GM21528 (cell line): ENCODE measurements around the gene PDE8B.

ENCODE experiments used
- ATAC-seq: cut with Tn5 transposase; IDR thresholded peaks from one replicate; pipeline ENCODE4 v1.9.1; 2021; ENCODE audit warnings: mild to moderate bottlenecking, moderate library complexity; ENCODE audit not compliant: unreplicated experiment, low FRiP score

PDE8B gene

DNA sequence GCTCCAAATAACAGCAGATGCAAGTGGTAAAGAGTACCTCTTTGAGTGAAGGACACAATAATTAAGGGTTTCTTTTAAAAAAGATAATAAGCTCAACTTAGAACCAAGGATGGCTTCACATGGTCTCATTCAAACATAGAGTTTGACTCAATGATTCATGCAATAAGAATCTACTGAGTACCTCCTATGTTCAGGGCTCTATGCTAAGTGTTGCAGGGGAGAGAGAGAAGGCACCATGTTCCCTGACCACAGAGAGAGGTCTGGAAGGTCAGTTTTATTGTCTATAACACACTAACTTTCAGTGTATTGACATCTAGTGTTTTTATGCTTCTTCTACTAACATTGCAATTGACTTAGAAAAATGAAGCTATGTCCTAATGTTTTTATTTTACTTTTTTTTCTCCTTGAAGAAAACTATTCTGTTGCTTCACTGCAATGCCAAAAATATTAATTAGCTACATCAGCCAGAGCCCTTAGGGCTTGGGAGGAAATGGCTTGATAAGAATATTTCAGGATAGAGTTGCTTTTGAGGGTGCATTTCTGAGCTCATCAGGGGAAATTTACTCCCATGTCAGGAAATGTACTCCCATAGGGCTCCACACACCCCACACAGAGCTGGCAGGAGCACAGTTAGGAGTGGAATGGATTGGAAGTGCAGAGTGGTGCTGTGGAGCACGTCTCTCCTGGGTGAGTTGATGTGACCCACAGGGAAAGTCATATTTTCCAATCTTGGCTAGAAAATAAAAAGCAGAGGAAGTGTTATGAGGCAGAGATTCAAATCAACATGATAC lies 106.6 kb downstream of the PDE8B start:
- no peak for ATAC-seq

DNA sequence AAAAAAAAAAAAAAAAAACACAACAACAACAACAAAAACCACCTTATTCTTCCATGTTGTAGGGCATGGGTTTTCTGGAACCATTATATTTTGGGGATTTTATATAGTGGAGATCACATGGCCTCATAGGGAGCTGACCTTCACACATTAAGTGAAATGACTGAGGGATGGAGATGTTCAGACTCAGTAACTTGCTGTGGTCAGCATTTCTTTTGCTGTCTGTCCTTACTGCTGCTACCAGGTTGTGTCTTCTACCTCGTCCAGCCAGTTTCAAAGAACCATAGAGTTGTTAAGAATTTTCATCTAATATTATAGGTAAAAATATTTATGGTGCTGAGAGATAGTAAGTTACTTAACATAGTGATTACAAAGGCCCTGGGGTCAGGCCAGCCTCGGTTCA lies 107.6 kb downstream of the PDE8B start:
- no peak for ATAC-seq

DNA sequence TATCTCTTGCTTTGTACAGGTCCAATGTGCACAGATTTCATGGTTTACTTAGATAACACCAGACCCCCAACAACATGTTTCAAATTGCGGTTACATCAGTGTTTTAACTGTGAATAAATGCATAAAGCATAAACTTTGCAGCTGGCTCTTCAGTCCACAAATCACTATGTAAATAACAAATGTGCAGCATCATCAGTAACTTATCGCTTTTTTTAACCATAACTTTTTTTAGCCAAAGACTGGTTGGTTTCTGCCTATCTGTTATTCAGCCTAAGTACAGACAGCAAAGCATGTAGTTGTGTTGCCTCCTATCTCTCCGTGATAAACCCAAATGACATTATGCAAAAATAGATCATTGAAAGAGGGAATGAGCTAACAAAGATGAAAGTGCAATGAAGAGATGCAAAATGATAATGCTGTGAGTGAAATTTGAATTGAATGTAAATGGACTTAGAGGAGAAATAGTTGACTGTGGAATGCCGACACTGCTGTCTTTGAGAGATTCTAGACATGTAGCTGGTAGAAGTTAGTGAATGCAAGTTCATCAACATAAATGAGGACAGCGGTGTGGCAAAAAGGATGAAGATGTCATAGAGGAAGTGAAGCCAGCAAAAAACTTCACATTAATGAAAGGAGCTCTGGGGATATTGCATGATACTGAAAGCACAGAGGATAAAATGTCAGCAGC lies 108.8 kb downstream of the PDE8B start:
- ATAC-seq: no peak

DNA sequence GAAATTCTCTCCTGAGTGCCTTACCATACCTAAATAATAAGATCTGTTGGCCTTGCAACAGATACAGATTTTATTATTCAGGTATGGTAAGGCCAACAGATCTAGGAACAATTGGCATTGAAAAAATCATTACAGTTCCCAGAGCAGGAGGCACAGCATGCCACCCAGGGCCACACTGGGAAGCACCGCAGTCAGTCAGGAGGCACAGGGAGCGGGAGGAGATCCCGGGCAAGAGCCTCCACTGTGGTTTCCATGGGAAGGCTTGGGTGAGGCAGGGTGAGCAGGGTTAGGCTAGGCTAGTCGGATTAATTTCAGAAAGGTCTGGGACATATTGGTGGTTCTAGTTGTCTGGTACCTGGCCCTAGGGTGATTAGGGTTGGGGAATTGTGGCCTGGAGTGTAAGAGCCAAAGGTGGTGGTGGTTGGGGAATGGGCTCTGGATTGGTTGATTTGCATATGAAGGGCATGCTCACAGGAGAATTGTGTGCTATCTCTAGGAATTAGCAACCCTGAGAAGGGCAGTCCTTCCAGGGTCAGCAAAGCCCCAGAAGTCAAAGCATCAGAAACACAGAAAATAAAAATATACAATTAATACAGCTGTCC lies 111.4 kb downstream of the PDE8B start:
- no peak for ATAC-seq

DNA sequence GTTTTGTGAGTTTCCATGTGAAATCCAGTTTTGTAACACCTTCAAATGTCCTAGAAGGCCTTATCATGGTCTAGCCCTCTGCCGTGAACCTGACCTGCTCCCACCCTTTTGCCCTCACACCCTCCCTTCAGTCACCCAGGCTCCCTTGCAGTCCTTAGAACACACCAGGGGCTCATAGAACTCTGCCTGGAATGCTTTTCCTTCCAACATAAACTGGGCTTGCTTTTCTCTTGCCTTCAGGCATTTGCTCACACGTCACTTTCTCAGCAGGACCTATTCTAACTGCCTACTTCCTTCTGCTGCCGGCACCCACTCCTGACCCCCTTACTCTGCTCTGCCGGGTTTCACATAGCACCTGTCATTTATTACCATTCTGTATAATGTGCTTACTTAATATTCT lies 111.9 kb downstream of the PDE8B start:
- ATAC-seq: no peak

GRCh38 chr5:77325921-77326541 lies 115.6 kb downstream of the PDE8B start:
- no peak for ATAC-seq

DNA sequence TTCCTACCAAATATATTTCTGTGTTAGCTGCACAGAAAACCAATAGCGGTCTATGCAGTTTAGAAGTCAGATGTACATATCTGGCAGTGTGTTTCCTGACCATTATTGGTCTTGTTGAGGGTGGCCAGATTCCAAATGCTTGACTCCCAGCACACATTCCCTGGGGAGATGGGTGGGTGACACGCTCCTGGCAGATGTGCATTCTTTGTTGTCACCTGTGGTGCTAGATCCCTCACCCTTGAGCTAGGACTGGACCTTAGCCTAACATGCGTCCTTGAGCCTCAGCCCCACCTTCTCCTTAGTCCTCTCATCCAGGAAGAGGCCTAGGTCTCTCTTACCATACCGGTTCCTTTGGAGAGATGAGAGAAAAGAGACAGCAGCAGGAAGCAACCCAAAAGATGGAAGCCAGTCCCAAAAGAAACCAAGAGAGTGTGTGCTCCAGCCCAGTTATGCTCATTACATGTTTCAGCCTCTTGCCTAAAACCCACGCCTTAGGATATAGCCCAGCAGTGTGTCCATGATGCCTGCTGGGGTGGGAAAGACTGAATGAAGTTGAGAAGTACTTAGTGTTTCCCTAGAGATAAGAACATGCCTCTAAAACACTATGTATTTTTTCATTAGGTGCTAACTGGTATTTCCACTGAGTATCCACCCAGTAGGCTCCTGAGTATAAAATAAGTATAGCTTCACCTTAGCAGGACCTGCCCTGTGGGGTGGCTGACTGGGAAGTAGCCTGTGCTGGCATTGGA lies 116.7 kb downstream of the PDE8B start:
- no peak for ATAC-seq

- no peak for ATAC-seq
Observed at GRCh38 chr5:77328930-77329647, 118.6 kb downstream of the PDE8B start.

- no peak for ATAC-seq
Observed at GRCh38 chr5:77329664-77330430, 119.4 kb downstream of the PDE8B start.

DNA sequence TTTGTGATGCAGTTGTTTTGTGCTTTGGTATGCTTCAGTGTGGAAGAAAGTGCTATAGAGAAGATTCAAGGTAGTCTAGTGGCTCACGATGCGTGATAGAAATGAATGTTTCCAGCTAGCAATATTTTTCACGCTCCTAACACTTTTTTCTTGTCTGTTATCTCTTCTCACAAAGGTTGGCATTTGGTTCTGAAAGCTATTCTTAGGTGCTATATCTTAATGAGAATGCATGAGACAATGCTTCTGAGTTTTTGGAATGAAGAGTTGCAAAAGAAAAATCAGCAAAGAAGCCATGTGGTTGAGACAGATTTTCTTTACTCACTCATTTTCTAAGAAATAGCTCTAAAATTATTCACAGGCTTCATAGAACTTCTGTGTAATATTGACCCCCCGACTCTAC lies 122.6 kb downstream of the PDE8B start:
- no peak for ATAC-seq

DNA sequence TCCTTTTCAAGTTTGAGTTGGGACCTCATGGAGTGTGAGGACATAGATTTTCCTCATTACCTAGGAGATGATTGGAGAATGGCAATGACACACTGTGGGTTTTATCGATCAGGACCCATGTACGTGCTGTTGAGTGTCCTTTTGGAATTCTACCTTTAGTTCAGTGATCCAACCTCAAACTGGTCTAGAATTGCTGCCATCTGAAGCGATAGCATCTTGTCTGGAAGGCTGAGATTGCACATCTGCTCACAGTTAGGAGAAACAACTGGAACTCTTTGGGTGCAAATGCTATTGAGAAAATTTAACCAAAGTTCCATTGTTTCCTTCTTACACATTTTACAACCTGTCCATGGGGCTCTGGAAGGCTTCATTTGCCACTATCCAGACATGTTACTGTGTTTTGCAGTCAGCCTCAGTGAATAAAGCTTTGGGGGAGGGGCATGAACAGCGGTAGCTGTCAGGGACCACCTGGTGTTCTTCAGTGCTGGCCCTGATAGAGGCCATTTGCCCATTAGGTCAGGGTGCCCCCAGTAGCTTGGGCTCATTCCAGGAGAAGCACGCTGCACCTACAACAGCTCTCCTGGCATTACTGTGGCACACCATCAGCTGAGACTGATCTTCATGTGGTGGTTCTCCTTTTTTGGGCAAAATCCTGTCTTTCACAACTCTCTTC lies 123.1 kb downstream of the PDE8B start:
- ATAC-seq: no peak

- no peak for ATAC-seq
Observed at GRCh38 chr5:77337246-77337645, 126.8 kb downstream of the PDE8B start.

GRCh38 chr5:77337686-77338085 lies 127.2 kb downstream of the PDE8B start:
- ATAC-seq: no peak

GRCh38 chr5:77339337-77339890 lies 128.9 kb downstream of the PDE8B start:
- no peak for ATAC-seq

DNA sequence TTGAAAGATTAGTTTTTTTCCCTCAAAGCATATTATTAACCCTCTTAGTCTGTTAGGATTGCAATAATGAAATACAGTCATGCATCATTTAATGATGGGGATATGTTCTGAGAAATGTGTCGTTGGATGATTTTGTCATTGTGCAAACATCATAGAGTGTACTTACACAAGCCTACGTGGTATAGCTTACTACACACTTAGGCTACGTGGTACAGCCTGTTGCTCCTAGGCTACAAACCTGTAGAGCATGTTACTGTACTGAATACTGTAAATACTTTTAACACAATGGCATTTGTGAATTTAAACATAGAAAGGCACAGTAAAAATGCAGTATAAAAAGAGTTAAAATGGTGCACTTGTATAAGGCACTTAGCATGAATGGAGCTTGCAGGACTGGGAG lies 132.7 kb downstream of the PDE8B start:
- no peak for ATAC-seq

- no peak for ATAC-seq
Observed at GRCh38 chr5:77347435-77348098, 137.1 kb downstream of the PDE8B start.

DNA sequence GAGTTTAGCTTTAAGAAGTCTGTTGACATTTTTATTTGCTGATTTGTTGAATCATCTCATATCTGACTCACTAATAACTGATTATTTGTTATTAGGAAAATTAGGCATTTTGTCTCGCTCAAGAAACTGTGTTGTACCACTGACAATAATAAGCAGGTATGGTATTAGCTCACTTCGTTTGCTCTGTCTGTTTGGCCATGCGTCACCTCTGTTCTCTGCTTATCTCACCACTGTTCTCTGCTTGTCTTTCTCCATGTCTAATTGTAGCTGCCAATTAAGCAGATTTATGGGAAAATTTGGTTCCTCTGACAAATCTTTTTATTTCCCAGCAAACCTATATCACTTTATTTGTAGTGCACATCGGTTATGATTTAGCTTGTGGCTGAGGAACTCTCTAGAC lies 142.8 kb downstream of the PDE8B start:
- ATAC-seq: no peak

DNA sequence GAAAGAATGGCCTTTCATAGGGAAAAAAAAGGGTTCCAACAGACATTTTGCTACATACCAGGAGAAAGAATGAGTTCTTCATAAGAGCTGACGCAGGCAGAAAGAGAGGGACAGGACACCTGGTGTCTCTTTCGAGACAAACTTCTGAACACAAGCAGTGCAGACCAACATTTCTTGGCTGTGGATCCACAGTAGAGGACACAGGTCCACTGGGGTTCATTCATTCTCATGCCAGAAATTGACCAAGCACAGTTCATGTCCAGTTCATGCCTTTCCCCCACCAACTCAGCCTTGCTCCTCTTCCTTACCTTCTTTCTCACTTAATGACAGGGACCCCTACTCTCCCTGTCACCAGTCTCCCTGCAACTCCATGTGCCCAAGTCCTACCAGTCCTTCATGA lies 144.0 kb downstream of the PDE8B start:
- ATAC-seq: no peak
